H9 (cell line): Measurements from ENCODE around the gene SRM. TPM values are rescaled to one million over a fixed set of nuclear protein-coding genes. Genes with fewer than 3 reads are reported as not detected.

ENCODE experiments used
- DNase-seq: peaks from one replicate; pipeline ENCODE4 v3.0.0-alpha.2; 2017
- H2AFZ ChIP-seq: one replicate; pipeline ENCODE4 v1.6.1; 2013; ENCODE audit warnings: mild to moderate bottlenecking, low read length, control low read depth, moderate library complexity
- H2AK5ac ChIP-seq: 2 replicates; pipeline ENCODE4 v1.6.1; 2013; ENCODE audit warnings: low read length, control low read depth, mixed read lengths; ENCODE audit not compliant: insufficient read length
- H2BK120ac ChIP-seq: one replicate; pipeline ENCODE4 v1.6.1; 2013; ENCODE audit warnings: low read depth, mild to moderate bottlenecking, low read length, control low read depth, inconsistent platforms; ENCODE audit not compliant: poor library complexity, severe bottlenecking
- H2BK12ac ChIP-seq: 2 replicates; pipeline ENCODE4 v1.6.1; 2013; ENCODE audit warnings: low read length, control low read depth, mixed read lengths, low read depth; ENCODE audit not compliant: insufficient read length
- H2BK15ac ChIP-seq: 2 replicates; pipeline ENCODE4 v1.6.1; 2013; ENCODE audit warnings: low read depth, low read length, control low read depth
- H2BK20ac ChIP-seq: one replicate; pipeline ENCODE4 v1.6.1; 2013; ENCODE audit warnings: low read depth, mild to moderate bottlenecking, low read length, control low read depth, inconsistent platforms; ENCODE audit not compliant: poor library complexity, severe bottlenecking
- H2BK5ac ChIP-seq: 2 replicates; pipeline ENCODE4 v1.6.1; 2013; ENCODE audit warnings: low read length, control low read depth, mixed read lengths; ENCODE audit not compliant: insufficient read length
- H3K14ac ChIP-seq: 2 replicates; pipeline ENCODE4 v1.6.1; 2013; ENCODE audit warnings: low read length, control low read depth; ENCODE audit not compliant: insufficient read depth
- H3K18ac ChIP-seq: 2 replicates; pipeline ENCODE4 v1.6.1; 2013; ENCODE audit warnings: low read depth, mild to moderate bottlenecking, mixed read lengths, low read length, control low read depth; ENCODE audit not compliant: insufficient read length
- H3K23ac ChIP-seq: 2 replicates; pipeline ENCODE4 v1.6.1; 2013; ENCODE audit warnings: low read length, control low read depth, mixed read lengths, low read depth; ENCODE audit not compliant: insufficient read length
- H3K23me2 ChIP-seq: 2 replicates; pipeline ENCODE4 v1.6.1; 2013; ENCODE audit warnings: low read depth, mild to moderate bottlenecking, mixed read lengths, low read length, control low read depth; ENCODE audit not compliant: insufficient read length, poor library complexity, severe bottlenecking
- H3K27ac ChIP-seq: 2 replicates; pipeline ENCODE4 v1.5.1; 2013; ENCODE audit warnings: low read length, control low read depth, mixed read lengths, low read depth; ENCODE audit not compliant: insufficient read length
- H3K27me3 ChIP-seq: 2 replicates; pipeline ENCODE4 v1.6.1; 2013; ENCODE audit warnings: low read length, control low read depth, inconsistent platforms; ENCODE audit not compliant: insufficient read depth
- H3K4ac ChIP-seq: 2 replicates; pipeline ENCODE4 v1.6.1; 2013; ENCODE audit warnings: low read depth, mild to moderate bottlenecking, control low read depth, inconsistent platforms, low read length, moderate library complexity
- H3K4me1 ChIP-seq: 2 replicates; pipeline ENCODE4 v1.6.1; 2013; ENCODE audit warnings: low read length, control low read depth, inconsistent platforms; ENCODE audit not compliant: insufficient read depth
- H3K4me2 ChIP-seq: 2 replicates; pipeline ENCODE4 v1.6.1; 2013; ENCODE audit warnings: low read length, control low read depth, mixed read lengths; ENCODE audit not compliant: insufficient read length, insufficient read depth
- H3K56ac ChIP-seq: 2 replicates; pipeline ENCODE4 v1.6.1; 2013; ENCODE audit warnings: low read depth, mild to moderate bottlenecking, mixed read lengths, low read length, control low read depth; ENCODE audit not compliant: insufficient read length
- H3K79me1 ChIP-seq: 2 replicates; pipeline ENCODE4 v1.6.1; 2013; ENCODE audit warnings: low read depth, mild to moderate bottlenecking, moderate library complexity, low read length, control low read depth, inconsistent platforms; ENCODE audit not compliant: insufficient read depth, poor library complexity, severe bottlenecking
- H3K79me2 ChIP-seq: 2 replicates; pipeline ENCODE4 v1.6.1; 2013; ENCODE audit warnings: low read length, control low read depth, inconsistent platforms; ENCODE audit not compliant: insufficient read depth
- H3K9ac ChIP-seq: 2 replicates; pipeline ENCODE4 v1.6.1; 2013; ENCODE audit warnings: low read length, control low read depth, mixed read lengths; ENCODE audit not compliant: insufficient read length; ENCODE audit errors: extremely low read depth
- H3K9me3 ChIP-seq: one replicate; pipeline ENCODE4 v1.6.1; 2013; ENCODE audit warnings: low read depth, low read length, inconsistent platforms; ENCODE audit not compliant: control insufficient read depth
- H3T11ph ChIP-seq: one replicate; pipeline ENCODE4 v1.6.1; 2013; ENCODE audit warnings: mild to moderate bottlenecking, low read length, control low read depth, inconsistent platforms
- H4K20me1 ChIP-seq: one replicate; pipeline ENCODE4 v1.6.1; 2013; ENCODE audit not compliant: control insufficient read depth, insufficient read length, insufficient read depth
- H4K5ac ChIP-seq: 2 replicates; pipeline ENCODE4 v1.6.1; 2013; ENCODE audit warnings: low read depth, mild to moderate bottlenecking, mixed read lengths, low read length, control low read depth; ENCODE audit not compliant: insufficient read length
- H4K8ac ChIP-seq: replicated peaks from 2 replicates; pipeline ENCODE4 v1.6.1; 2013; ENCODE audit warnings: low read length, control low read depth, mixed read lengths, low read depth; ENCODE audit not compliant: insufficient read length
- H4K91ac ChIP-seq: 2 replicates; pipeline ENCODE4 v1.6.1; 2013; ENCODE audit warnings: low read depth, mild to moderate bottlenecking, moderate library complexity, mixed read lengths, low read length, control low read depth; ENCODE audit not compliant: insufficient read length
- H3K27ac Mint-ChIP-seq, 3 experiments: 2 replicates in 2 of 3; 3 replicates in 1 of 3; pipeline ENCODE4 v1.8.0; 2020 to 2021; ENCODE audit warnings: mixed read lengths in 3 of 3, mild to moderate bottlenecking in 1 of 3, moderate library complexity in 1 of 3
- H3K27me3 Mint-ChIP-seq: 2 replicates; pipeline ENCODE4 v1.8.0; 2021; ENCODE audit warnings: low read depth, mild to moderate bottlenecking, moderate library complexity, mixed read lengths
- H3K36me3 Mint-ChIP-seq, 3 experiments: 2 replicates in 2 of 3; 3 replicates in 1 of 3; pipeline ENCODE4 v1.8.0; 2020 to 2021; ENCODE audit warnings: low read depth in 3 of 3, mixed read lengths in 3 of 3; ENCODE audit not compliant: insufficient read depth in 1 of 3
- H3K4me1 Mint-ChIP-seq, 2 experiments: 2 replicates each; pipeline ENCODE4 v1.8.0; 2020; ENCODE audit warnings: mixed read lengths in 2 of 2
- H3K4me3 Mint-ChIP-seq, 2 experiments: 2 replicates in 1 of 2; 3 replicates in 1 of 2; pipeline ENCODE4 v1.8.0; 2020 to 2021; ENCODE audit warnings: mild to moderate bottlenecking in 2 of 2, mixed read lengths in 2 of 2, moderate library complexity in 1 of 2
- H3K9me3 Mint-ChIP-seq, 2 experiments: 2 replicates in 1 of 2; 3 replicates in 1 of 2; pipeline ENCODE4 v1.8.0; 2020; ENCODE audit warnings: mild to moderate bottlenecking in 2 of 2, mixed read lengths in 2 of 2, moderate library complexity in 1 of 2
- CTCF ChIP-seq: fragments of 200-600 bp; sonication (generic); conservative IDR thresholded peaks from 3 replicates; pipeline ENCODE4 v1.8.0; 2021; ENCODE audit warnings: antibody characterized with exemption, mild to moderate bottlenecking
- WGBS: extraction: QIAGEN DNeasy Blood & Tissue Kit; methylation state at CpG from one replicate; pipeline ENCODE4 v1.1.7; 2013; ENCODE audit warnings: missing lambda C conversion rate, low lambda C conversion rate, mixed read lengths; ENCODE audit not compliant: insufficient read length; ENCODE audit errors: extremely low coverage; 5-methylcytosine and 5-hydroxymethylcytosine counted together
- total RNA-seq: library from RNA; stranded (reverse); gene quantifications from 2 replicates; pipeline ENCODE4 v1.2.1, GENCODE V29; 2021

SRM gene
- total RNA-seq, 1 experiment from 2014 or later = 196 TPM

DNA sequence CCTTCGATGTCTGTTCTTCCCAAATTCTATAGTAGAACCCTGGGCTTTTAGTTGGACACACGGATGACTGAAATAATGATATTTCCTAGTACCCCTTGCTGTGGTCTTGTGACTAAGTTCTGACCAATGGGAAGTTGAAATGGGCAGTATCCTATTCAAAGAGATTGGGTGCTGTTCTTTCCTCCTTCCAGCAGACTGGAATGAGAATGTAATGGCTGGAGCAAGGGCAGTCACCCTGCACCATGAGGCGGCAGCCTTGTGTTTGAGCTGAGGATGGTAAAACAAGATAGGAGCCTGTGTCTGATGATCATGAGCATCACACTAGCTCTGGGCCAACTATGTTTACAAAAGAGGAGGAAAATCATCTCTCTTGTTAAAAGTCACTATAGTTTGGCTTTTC is 5.1 kb upstream of the SRM start:
- no peak overlapping the region for H3K14ac ChIP-seq
- H3K27ac Mint-ChIP-seq = no peak overlapping the region
- no peak overlapping the region for H3K56ac ChIP-seq
- no peak overlapping the region for H2BK120ac ChIP-seq
- H3K23ac ChIP-seq = no peak overlapping the region
- no peaks in the 10 kb centered on the region for H3K9me3 Mint-ChIP-seq
- no peak overlapping the region for H4K91ac ChIP-seq
- no peaks in the 10 kb centered on the region for H3K79me1 ChIP-seq
- no peaks in the 10 kb centered on the region for H4K20me1 ChIP-seq
- H3K23me2 ChIP-seq = no peaks in the 10 kb centered on the region
- TF ChIP-seq CTCF = no peak
- H3K4me2 ChIP-seq = no peak overlapping the region
- H3K27me3 ChIP-seq = no peaks in the 10 kb centered on the region
- H3K4ac ChIP-seq = no peak overlapping the region
- no peak overlapping the region for H2BK15ac ChIP-seq
- no peaks in the 10 kb centered on the region for H3K79me2 ChIP-seq
- H3T11ph ChIP-seq = no peak overlapping the region
- H3K4me3 Mint-ChIP-seq = no peak overlapping the region
- no peak overlapping the region for H3K27ac ChIP-seq
- H2AK5ac ChIP-seq = no peak overlapping the region
- no peak overlapping the region for H2AFZ ChIP-seq
- no peaks in the 10 kb centered on the region for H3K4me1 ChIP-seq
- no peaks in the 10 kb centered on the region for H3K9me3 ChIP-seq
- no peak overlapping the region for H2BK12ac ChIP-seq
- H3K36me3 Mint-ChIP-seq = peaks cover 40 to 72% (median 54%) of the 10 kb centered on the region in 3 experiments
- no peak overlapping the region for H4K8ac ChIP-seq
- H3K4me1 Mint-ChIP-seq = peaks cover 7% of the 10 kb centered on the region in 2 experiments
- WGBS = no CpG with 5 or more reads among the region's 3 CpGs
- H3K18ac ChIP-seq = no peak overlapping the region
- H2BK20ac ChIP-seq = no peak overlapping the region
- H3K9ac ChIP-seq = no peak overlapping the region
- DNase-seq = no peak
- no peak overlapping the region for H2BK5ac ChIP-seq
- no peak overlapping the region for H4K5ac ChIP-seq
- H3K27me3 Mint-ChIP-seq = no peaks in the 10 kb centered on the region
